ENCODE results near the gene DEAF1.
"Not testable (repeated sequence)": the region's sequence is repeated elsewhere in the genome, so short reads cannot be mapped to it uniquely, and the experiment has no call there.

Gene DEAF1

DNA sequence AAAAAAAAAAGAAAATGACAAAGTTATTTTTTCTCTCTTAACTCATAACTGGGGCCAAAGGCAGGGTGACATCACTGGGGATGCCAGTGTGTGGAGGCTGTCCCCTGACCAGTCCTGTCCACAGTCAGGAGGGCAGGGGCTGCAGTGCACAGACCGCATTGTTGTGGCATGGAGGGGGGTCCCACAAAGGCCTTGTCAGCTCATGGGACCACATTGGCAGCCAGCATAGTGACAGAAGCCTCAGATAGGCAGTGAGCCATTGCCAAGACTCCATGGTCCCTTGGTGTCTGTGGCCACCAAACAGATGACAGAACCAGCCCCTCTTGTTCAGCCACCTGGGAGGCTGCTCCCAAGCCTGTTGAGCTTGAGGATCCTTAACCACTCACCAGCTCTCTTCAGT is 4.7 kb upstream of the DEAF1 start:
- no peak for DNase-seq (ENCODE audit: low read depth in 3 of 3)

DNA sequence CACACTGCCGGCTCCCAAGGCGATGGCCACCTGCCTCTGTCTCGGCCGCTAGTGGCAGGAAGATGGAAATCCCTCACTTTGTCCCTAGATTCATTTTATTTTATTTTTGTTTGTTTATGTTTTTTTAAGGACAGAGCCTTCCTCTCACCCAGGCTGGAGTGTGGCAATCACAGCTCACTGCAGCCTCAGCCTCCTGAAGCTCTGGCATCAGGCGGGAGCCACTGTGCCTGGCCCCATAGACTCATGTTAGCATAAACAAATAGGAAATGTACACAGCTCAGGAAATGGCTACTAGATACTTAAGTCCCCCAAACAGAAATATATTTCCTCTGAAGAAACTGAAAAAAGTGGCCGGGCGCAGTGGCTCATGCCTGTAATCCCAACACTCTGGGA is 4.1 kb upstream of the DEAF1 start:
- DNase-seq (ENCODE audit: low read depth in 3 of 3), result no peak

DNA sequence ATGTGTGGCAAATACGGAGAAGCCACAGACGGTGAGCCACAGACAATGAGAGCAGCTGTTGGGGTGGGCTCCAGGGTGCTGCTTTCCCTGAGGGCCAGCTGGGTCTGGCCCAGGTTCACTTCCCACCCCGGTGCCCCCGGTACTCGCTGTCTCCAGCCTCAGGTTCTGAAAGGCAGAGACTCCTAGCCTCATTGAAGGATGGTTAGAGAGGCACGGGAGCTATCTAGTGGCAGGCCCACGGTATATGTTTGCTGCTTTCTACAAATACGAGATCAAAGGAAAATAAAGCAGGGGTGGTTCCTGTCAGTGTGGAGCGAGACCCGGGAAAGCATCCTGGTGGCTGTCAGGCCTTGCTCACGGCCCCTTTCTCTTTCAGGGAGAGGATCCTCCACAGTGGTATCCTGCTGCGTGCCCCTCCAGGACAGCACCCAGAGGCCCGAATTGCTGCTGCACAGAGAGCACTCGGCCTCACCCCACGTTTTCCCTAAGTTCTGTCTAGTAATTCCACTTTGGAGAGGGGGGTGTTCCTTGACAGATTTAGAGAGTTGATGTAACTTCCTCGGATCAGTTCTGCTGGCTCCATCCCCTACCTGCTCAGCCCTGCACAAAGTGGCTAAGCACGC is 3.6 kb upstream of the DEAF1 start:
- no peak for DNase-seq (ENCODE audit: low read depth in 3 of 3)

DNA sequence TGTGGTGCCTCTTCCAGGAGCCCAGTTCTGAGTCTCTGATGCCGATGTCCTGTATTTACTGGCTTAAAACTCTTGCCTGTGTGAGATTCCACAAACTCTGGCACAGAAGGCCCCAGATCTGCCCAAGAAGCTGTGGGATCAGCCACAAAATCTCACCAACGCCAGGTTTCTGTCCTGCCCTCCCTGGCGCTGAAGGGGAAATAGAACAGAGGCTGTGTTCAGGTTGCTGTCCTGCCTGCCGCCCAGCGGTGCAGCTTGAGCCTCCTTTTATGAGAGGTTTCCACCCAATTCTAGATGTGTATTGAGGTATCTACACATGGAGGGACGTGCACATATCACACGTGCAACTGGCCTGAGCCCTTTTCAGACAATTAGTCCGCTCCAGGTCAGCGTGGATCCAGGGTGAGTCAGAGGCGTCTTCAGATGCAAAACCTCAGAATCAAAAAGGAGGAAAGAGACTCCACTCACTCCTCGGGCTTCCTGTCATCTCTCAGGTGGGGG is 2.8 kb upstream of the DEAF1 start:
- no peak for DNase-seq (ENCODE audit: low read depth in 3 of 3)

DNA sequence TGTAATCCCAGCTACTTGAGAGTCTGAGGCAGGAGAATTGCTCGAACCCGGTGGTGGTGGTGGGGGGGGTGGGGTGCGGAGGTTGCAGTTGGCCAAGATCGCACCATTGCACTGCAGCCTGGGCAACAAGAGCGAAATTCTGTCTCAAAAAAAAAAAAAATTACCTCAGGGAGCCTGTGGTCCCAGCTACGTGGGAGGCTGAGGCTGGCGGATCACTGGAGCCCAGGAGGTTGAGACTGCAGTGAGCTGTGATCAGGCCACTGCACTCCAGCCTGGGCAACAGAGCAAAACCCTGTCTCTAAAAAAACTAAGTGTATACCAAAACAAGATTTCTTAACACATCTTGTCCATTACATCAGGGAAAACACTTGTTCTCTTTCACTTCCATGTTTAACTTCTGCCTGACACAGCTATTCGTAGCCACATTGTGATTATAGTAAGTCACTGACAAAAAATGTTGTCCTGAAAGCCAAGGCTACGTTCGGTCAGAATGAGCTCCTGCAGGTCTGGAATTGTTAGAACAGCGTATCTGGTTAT is 2.0 kb upstream of the DEAF1 start:
- no peak for DNase-seq (ENCODE audit: low read depth in 3 of 3)

DNA sequence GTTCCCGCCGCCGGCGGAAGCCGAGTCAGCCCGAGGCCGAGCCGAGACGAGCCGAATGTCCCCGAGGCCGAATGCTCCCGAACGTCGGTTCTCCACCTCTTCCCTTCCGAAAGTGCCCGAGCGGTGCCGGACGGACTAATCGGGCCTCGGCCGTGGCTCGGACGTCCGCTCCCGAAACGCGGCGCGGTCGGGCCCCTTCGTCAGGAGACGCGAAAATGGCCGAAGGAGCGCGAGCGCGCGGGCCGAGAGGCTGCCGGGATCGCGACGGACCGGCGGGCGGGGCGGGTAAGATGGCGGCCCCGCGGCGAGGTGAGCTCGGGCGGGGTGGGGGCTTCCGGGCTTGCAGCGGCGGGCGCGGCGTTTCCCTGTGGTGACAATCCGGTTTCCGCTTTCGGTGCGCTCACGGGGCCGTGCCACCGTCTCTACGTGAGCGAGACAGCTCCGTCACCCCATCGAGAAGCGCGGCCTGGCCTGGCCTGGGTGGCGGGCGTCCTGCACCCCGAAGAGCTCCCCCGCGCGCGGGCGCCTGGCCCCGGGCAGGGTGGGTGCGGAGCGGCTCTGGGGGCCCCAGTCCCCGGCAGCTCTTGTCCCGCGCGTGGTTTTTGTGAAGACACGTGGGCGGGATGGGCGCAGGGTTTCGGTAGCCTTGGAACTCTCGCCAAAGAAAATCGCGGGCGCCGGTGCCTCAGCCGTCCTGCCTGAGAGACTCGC is 671 bp upstream of the DEAF1 start, which contains the start of gene TMEM80:
Gene TMEM80, plus strand, starts transcription at position 279 of the 711 bp plus-strand sequence. Its CDS starts 12 bp downstream, at position 291.
- DNase-seq (ENCODE audit: low read depth in 3 of 3), result peak; percentile 85 to 96 (median 87)

DNA sequence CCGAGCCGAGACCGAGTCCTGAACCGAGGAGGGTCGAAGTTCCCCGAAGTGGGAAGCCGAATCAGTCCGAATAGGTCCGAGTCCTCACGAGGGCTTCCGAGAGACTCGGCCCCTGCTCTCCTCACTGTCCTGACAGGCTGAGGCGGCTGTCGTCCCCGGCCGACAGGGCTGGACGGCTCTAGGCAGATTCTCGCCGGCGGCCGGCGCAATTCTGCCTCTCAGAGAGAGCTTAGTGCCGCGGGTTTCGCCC is 191 bp upstream of the DEAF1 start:
- no peak for DNase-seq (ENCODE audit: low read depth in 3 of 3)

DNA sequence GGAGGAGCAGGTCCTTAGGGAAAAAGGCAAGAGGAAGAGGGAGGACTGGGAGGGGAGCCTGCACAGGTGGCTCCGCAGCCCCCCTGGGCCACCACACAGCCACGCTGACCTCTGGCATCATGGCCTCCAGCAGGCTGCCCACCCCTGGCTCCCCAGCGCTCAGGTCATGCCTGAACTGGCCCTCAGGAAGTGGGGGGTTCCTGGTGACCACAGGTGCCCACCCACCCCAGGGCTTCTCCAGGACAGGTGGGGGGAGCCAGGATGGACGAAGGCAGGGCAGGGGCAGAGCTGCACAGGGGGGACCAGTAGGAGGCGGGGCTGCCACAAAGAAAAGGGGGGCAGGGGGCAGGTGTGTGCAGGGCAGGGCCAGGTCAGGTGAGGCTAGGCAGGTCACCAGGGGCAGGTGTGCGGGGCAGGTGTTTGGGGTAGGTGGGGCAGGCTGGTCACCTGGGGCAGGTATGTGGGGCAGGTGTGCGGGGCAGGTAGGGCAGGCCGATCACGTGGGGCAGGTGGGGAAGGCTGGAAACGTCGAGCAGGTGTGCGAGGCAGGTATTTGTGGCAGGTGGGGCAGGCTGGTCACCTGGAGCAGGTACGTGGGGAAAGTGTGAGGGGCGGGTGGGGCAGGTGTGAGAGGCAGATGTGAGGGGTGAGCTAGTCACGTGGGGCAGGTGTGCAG is 997 bp downstream of the DEAF1 start:
- no peak for DNase-seq (ENCODE audit: low read depth in 3 of 3)

DNA sequence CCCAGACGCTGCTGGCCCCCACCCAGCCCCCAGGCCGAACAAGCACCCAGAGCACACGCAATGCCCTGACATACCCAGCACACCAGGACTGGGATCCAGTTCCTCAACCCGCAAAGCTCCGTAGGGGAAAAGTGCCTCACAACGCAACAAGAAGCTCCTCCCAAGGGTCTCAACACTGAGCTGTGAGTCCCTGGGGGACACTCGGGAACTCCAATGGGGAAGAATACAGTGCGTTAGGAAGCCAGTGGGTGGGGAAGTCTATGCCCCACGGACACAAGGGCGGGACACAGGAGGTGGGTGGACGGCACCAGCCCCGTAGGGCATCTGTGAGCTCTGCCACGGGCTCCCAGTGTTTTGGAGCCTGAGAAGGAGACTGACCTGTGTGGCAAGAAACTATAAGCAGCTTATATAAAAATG is 1.6 kb downstream of the DEAF1 start:
- DNase-seq (ENCODE audit: low read depth in 3 of 3), result no peak

DNA sequence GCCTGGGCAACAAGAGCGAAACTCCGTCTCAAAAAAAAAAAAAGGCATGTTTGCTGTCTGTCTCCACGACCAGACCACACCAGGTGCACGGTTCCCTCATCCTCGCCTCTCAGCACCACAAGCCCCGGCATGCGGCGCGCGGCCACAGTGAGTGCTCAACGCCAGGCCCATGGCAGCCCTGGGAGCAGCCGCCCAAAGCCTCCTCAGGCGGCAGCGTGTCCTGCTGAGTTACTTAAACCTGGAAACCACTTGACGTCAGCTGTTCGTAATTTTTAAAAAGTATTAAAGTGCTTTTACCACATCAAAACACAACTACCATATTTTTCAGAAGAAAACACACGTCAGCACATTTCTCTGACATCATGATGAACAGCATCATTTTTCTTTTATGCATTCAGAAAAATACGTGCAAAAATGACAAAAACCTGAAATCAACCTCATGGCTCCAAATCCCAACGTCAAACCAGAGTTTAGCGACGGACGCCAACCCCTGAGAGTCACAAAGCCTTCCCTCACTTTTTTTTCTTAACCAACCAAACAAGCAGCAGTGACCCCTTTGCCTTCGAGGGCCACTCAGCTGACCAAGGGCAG is 2.1 kb downstream of the DEAF1 start:
- DNase-seq (ENCODE audit: low read depth in 3 of 3), result no peak

DNA sequence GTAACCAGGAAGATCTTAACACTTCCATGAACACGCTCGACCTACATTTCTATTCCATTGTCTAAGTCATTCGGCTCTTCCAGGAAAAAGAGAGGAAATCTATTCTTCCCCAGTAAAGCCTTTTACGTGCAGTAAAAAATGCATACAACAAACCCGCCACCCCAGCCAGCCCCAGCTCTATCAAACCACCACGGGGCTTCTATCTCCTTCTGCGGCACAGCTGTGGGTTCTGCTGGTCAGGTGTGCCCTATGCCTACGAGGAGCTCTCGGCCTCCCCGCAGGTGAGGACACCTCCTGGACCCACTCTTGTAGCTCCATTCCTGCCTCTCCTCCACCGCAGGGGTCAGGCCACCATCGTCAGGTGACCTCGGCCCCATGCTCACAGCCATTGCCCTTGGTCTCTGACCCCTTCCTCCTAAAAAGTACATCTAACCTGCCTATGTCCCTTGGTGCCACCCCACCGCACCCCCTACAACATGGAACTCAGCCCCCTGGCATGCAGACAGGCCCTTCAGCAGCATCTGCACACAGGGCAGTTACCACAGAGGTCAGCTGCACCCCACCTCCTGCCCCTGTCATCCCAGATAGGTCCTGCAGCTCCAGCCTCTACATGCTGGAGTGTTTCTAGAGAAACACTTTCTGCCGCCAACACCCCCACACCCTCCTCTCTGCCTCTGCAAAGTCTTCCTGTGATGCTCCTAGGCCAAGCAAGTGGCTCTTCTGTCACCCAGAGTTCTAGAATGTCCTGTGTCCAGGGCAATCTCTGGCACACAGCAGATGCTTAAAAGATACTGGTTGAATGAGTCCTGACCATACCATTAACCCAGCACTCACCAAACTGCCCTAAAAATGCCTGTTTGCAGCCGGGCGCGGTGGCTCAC is 3.1 kb downstream of the DEAF1 start:
- DNase-seq (ENCODE audit: low read depth in 3 of 3), result no peak

DNA sequence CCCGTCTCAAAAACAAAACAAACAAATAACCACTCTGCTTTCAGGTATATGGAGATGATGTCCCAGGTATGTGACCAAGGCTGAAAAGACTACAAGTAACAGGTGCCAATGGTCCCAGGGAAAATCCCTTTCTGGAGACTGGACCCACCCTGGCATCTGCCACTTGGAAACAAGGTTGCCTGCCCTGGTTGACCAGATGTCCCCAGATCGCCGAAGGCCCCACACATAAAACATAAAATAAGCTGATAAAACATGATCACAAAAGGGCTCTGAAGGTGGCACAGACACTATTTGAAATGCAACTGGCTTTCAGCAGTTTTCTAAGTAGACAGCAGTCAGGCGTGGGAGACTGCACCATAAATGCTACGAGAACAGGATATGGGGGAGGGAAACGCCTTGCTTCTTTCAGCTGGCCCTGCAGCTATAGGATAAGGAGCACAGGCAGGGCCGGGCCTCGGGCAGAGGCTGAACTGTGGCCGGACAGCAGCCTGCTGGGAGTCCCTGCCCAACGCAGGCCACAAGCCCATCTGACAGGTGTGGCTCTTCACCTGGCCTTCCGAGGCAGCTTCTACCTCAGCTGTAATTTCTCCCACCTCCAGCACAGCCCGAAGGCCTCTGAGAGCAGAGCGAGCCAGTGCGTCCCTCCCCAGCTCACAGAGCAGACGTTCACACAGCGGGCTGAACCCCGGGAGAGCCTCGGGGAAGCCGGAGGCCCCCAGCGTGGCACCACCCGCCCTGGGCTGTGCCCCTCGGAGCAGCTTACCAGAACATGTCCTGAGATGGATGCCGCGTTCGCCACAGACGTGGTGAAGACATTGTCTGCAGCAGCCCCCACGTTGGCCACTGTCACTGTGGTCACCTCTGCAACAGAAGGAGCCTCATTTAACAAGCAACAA is 4.0 kb downstream of the DEAF1 start:
- DNase-seq (ENCODE audit: low read depth in 3 of 3), result no peak

DNA sequence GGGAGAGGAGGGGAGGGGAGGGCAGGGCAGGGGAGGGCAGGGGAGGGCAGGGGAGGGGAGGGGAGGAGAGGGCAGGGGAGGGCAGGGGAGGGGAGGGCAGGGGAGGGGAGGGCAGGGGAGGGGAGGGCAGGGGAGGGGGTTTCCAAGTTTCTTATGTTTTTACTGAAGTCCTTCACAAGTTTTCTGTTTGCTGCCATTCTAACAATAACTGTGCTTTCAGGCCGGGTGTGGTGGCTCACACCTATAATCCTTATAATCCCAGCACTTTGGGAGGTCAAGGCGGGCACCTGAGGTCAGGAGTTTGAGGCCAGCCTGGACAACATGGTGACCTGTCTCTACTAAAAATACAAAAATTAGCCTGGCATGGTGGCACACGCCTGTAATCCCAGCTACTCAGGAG is 4.8 kb downstream of the DEAF1 start:
- not testable (repeated sequence) for DNase-seq (ENCODE audit: low read depth in 3 of 3)

DNA sequence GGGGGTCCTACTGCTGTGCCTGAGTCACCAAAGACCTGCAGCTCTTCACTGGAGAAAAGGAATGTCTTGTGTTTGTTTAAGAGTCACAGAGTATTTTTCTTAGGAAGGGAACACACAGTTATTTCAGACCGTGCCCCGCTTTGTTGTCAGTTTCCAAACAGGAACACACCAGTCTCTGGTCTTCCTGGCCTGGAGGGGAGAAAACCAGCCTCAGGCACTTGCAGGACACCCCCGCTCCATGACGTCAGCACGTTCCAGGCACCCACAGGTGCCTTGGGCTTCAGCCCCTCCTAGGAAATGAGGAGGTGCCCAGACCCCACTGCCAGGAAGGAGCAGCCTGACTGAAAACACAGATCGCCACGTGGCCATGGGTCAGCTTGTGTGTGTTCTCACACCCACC is 5.4 kb downstream of the DEAF1 start:
- no peak for DNase-seq (ENCODE audit: low read depth in 3 of 3)

DNA sequence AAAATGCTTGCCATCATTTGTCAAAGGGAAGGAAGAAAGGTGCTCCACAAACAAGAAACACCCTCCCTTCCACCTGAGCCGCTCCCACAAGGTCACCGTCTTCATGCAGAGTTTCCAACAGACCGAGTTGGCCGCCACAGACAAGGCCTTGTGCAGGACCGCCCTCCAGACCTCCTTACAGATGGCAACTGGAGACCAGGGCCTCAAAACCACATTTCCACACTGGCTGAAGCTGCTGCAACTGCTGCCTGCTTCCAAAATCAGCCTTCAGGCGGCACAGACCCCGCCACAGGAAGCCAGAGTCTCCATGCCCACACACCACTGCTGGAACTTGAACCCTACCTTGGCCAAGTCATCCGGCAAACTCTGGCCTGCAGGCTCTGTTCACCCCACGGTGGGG is 6.3 kb downstream of the DEAF1 start:
- no peak for DNase-seq (ENCODE audit: low read depth in 3 of 3)

DNA sequence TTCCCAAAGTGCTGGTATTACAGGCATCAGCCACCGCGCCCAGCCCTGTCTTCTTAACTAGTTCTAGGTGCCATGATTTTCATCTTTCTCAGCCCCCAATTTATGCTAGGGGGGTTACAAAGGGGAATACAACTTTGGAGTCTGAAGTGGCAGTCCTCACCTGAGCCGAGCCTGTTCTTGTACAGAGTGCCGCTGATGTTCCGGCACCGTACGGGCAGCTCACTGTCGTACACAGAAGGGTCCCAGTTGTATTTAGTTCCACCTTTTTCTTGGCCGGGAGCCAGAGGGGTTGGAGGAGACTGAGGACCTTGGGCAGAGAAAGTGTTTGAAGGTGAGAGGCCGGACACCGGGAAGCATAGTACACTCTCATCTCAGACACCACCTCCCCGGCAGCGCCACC is 7.3 kb downstream of the DEAF1 start:
- DNase-seq (ENCODE audit: low read depth in 3 of 3), result no peak

DNA sequence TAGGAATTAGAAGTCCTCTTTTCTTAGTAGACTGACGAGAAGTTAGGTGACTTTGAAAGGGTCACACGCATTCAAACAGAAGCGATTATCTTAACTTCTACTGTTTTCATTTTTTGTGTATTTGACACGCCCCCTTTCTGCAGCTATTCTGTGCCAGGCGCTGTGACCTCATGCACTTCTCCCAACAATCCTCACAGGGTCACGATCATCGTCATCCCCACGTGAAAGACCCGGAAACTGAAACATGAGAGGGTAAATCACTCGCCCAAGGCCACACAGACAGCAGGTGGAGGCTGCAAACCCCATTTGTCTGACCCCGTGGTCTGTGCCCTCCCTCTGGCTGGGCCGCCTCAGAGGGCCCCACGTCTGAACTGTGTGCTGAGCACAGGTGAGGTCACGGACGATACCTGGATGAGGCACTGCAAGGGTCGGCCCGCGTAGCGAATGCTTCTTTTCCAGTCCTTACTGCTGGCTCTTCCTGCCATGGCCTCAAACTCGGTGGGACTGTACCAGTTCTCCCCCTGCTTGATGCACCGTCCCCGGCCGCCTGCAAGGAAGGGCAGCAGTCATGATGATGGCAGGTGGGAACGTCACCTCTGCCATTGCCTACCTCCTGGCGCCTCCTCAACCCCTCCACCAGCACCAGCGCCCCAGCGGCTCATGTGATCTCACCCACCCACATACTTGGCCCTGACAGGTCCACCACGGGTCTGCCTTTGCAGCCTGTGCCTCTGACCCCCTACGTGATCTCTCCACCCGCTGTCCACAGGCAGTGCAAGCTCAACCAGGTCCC is 8.4 kb downstream of the DEAF1 start:
- no peak for DNase-seq (ENCODE audit: low read depth in 3 of 3)

DNA sequence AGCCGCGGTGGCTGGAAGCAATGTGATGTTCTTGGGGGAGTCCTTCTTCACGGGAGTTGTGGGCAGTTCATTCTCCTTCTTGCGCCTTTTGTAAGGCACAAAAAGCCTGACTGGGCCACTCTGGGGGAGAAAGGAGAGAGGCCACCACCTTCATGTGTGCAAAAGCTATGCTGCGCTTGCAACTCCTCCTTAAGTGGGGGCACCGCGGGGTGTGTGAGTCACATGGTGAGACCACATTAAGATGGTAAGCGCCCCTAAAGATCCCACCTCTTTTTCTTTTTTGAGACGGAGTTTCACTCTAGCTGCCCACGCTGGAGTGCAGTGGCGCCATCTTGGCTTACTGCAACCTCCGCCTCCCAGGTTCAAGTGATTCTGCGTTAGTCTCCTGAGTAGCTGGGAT is 14.1 kb downstream of the DEAF1 start:
- DNase-seq (ENCODE audit: low read depth in 3 of 3), result no peak

DNA sequence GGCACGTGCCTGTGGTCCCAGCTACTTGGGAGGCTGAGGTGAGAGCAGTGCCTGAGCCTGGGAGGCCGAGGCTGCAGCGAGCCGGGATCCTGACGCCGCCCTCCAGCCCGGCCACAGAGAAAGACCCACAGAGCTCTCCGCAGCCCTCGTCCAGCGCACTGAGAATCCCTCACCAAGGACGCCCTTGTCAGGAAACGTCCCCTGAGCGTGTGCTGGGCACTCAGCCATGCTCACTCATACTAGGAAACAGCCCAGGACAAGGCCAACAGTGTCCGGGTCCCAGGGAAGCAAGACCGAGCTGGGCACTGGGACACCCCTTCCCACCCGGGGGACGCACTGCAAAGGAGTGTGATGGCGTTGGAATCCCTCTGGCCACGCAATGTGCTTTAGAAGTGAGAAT is 14.5 kb downstream of the DEAF1 start:
- no peak for DNase-seq (ENCODE audit: low read depth in 3 of 3)
